Ovary (tissue), 3 donors: ENCODE results near the gene TSC22D2.

Source experiments
- POLR2A ChIP-seq: fragments of 450-650 bp; IDR thresholded peaks from one replicate; pipeline ENCODE4 v1.6.1; 2017; ENCODE audit warnings: antibody characterized with exemption, mild to moderate bottlenecking, moderate library complexity
- TF ChIP-seq, protein P1 (sequence below), 3 donors: fragments of 450-650 bp in 2 of 3; fragments of 200-600 bp in 1 of 3; IDR thresholded peaks; one replicate each; pipeline versions ENCODE4 v1.5.1 to v1.8.0; 2016 to 2022; ENCODE audit warnings: antibody characterized with exemption in 3 of 3, mild to moderate bottlenecking in 1 of 3
- donor health status: DM: no; HTN: no; CAD: no.

DNA sequence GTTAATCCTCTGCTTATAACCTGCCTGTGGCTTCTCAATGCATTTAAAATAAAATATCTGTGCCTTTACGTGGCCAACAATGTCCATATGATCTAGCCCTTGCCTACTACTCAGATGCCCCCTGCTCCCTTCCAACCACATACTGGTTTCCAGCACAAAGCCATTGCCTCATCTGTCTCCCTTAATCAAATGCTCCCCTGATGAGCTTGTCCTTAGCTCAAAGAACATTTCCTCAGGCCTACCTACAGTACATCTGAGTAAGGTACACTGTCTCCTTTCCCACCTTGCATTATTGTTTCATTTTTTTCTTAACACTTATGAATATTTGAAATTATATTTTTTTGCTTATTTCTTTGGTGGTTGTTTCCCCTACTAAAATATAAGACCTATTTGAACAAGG, 5.9 kb upstream of the TSC22D2 start:
- TF ChIP-seq, protein P1, sequence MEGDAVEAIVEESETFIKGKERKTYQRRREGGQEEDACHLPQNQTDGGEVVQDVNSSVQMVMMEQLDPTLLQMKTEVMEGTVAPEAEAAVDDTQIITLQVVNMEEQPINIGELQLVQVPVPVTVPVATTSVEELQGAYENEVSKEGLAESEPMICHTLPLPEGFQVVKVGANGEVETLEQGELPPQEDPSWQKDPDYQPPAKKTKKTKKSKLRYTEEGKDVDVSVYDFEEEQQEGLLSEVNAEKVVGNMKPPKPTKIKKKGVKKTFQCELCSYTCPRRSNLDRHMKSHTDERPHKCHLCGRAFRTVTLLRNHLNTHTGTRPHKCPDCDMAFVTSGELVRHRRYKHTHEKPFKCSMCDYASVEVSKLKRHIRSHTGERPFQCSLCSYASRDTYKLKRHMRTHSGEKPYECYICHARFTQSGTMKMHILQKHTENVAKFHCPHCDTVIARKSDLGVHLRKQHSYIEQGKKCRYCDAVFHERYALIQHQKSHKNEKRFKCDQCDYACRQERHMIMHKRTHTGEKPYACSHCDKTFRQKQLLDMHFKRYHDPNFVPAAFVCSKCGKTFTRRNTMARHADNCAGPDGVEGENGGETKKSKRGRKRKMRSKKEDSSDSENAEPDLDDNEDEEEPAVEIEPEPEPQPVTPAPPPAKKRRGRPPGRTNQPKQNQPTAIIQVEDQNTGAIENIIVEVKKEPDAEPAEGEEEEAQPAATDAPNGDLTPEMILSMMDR (IDR thresholded peaks at IDR 0.05), result no peak
- no peak for TF ChIP-seq POLR2A
